ENCODE results near the gene MT1E.
"Not testable (repeated sequence)": the region's sequence is repeated elsewhere in the genome, so short reads cannot be mapped to it uniquely, and the experiment has no call there.

The MT1E gene

DNA sequence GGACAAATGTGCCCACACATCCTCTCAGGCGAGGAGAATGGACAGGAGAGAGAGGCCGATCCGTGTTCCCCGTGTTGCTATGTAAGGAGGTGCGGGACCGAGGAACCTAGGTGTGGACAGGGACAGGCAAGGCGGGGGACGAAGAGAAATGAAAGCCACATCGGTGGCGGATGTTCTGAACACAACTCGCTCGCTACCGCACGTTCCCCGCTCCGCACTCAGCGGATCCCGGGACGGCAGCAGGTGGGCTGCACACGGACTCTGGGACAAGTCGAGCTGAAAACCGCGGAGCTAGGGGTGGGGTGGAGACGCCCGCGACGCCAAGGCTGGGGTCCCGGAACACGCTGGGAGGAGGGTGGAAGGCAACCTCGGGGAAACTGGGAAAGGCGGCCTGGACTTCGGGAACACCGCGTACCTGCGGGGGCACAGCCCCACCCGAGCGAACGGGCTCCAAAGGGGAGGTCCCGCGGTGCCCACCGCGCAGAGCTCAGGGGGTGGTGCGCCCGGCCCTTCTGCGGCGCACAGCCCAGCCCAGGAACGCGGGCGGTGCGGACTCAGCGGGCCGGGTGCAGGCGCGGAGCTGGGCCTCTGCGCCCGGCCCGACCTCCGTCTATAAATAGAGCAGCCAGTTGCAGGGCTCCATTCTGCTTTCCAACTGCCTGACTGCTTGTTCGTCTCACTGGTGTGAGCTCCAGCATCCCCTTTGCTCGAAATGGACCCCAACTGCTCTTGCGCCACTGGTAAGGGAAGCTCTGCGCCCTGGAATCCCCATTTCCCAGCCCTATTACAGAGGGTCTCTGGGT lies at the start of gene MT1E:
MT1E (plus strand) TSS at position 642 of the 803 bp plus-strand sequence; CDS start at position 713, 71 bp downstream.
- DNase-seq = peak; percentile 79

DNA sequence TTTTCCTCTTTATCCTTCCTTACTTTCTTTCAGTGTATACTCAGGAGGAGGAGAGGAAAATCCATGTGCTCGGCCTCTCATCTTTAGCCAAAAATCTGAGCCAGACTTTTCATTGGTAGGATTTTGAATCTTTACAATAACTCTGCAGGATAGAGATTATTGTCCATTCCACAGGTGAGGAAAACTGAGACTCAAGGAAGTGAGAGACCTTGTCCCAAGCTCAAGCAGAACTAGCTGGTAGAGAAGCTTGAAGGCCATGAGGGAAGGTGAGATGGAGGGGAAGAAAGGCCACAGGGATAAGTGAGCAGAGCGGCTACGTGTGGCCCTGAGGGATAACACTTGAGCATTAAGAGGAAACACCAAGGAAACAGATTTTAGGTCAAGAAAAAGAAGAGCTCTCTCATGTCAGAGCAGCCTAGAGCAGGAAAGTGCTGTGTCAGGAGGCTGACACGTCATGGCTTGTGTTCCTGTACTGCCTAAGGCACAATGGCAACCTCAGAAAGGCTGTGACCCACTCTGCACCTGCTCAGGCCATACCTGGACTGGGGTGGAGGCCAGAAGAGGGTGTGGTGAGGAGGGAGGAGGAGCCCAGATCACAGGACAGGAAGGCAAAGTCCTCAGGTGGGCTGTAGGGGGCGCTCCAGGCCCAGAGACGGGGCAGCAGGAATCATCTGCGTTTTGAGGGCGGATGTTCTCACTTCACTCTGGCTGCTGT lies 48.8 kb upstream of the MT1E start:
- peak; percentile 89 for DNase-seq

DNA sequence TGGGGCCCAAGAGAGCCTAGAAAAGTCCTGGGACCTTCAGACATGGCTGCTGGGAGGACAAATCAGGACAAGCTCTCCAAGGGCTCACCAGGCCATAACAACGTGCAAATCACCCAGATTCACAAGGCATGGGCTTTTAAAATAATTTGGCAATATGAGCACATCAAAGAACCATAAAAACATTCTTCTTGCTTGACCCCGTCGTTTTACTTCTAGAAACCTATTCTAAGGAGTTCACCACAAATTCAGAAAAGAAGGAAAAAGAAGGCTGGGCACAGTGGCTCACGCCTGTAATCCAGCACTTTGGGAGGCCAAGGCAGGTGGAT lies 48.3 kb upstream of the MT1E start:
- DNase-seq = no peak

DNA sequence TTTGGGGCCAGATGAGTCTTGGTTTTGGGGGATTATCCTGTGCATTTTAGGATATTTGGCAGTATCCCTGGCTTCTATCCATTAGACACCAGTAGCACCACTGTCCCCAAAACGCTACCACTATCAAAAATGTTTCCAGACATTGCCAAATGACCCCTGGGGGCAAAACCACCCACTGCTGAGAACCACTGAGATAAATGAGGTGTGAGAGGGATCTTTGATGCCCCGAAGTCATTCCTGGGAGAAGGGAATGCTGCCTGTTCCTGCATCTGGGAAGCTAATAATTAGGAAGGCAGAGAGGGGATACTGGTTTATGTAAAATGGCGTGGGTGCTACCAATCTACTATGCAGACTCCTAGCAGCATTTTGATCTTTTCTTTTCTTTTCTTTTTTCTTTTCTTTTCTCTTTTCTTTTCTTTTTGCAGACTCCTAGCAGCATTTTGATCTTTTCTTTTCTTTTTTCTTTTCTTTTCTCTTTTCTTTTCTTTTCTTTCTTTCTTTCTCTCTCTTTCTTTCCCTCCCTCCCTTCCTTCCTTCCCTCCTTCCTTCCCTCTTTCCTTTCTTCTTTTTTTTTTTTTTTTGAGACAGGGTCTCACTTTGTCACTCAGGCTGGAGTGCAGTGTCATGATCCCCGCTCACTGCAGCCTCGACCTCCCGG lies 45.1 kb upstream of the MT1E start:
- DNase-seq = no peak

DNA sequence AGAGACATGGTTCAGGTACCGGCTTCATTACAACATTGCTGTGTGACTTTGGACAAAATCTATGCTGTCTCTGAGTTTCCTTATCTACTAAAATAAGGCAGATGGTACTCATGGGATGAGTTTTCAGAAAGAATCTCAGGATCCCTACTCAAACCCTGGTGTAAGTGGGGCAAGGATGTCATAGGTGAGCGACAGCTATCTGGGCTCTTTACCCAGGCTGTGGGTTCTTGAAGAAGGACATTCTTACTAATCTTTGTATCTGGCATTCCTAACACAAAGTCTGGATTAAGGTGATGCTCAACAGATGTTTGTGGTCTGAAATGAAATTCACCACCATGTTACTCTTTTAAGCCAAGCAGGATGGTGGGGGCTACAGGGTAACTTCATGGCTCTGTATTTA lies 42.7 kb upstream of the MT1E start:
- DNase-seq = not testable (repeated sequence)

DNA sequence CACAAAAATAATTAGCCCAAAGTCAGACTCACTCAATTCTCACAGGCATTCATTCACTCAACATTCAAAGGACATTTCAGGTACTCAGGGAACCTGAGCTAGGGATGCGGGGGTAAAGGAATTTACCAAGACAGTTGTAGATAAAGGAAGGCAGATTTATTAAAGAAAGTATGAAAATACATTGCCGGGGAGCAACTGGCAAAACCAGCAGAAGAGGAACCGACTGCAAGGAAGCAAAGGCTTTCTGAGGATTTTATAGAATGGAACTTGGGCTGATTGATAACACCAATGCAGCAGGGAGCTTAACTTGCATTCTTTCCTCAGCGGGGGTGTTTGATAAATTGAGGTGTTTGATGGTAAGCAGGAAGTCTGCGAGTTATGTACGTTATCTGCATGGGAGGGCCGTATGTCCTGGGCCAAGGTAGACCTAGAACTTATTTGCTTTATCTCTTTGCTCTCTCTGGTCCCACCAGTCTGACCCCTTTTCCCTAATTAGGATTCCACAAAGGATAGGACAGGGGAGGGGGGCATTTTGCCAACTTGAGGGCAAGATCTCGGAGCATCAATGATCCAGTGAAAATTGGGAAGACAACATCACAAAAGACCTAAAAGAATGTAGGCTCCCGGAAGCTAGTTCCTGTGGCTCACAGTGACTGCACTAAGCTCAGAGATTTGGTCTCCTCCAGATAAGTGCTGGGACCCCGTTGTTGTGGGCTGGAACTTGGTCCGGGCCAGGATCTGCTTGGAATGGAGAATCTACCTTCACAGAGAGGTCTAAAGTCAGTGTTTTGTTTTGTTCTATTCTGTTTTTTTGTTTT lies 42.0 kb upstream of the MT1E start:
- no peak for DNase-seq

DNA sequence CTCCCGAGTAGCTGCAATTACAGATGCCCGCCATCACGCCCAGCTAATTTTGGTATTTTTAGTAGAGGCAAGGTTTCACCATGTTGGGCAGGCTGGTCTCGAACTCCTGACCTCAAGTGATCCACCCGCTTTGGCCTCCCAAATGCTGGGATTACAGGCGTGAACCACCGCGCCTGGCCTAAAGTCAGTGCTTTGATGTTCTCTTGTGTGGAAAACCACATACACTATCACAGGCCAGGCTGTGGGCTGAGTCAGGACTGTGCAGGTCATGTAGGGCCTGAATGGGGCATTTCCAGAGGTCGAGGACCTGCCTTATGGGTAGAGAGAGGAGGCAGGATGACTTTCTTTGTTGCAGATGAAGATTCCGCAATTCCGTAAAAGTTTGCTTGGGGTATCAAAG lies 41.3 kb upstream of the MT1E start:
- no peak for DNase-seq

DNA sequence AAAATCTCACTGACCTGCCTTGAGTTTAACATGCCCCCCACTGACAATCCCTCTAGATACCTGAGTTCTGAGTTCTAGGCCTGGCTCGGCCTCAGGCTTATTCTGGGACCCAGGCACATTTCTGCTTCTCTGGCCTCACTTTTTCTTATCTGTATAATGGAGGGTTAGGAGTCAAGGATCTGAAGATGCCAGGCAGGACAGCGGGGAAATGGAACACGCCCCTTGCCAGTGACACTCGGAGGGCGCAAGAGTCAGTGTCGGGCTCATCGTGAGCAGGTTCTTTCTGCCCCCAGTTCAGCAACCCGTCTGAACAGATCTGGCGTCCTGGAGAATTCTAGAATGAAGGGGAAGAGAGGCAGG lies 36.8 kb upstream of the MT1E start:
- DNase-seq = no peak

DNA sequence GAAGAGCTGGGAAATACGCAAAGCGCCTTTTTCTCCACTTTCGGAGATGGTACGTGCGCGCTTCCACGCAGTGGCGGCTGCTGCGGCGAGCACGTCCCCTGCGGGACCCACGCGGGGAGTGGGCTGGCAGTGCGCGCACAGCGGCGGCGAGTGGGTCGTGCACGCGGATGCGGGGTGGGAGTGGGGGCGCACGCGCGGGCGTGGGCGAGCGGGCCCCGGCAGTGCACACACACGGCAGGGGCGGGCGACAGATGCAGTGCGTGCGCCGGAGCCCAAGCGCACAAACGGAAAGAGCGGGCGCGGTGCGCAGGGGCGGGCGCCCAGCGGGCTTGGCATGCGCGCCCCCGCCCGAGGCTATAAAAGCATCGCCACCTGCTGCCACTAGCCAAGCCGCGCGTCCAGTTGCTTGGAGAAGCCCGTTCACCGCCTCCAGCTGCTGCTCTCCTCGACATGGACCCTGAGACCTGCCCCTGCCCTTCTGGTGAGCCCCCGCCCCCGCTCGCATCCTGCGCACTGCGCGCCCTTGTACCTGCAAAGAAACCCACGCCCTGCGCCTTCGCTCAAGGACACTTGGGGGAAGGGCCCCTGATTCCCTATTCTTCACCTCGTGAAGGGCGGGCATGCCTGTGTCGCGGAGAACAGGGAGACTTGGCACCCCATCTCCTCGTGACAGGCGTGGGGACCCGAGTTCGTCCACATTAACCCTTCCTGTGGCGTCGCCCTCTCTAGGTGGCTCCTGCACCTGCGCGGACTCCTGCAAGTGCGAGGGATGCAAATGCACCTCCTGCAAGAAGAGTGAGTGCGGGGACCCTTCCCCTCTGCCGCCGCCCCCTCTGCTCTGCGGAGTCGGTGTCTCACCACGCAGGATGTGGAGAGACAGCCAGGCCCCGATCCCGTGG lies 36.2 kb upstream of the MT1E start, which contains the start of gene MT3:
MT3 (plus strand) TSS at position 388 of the 899 bp plus-strand sequence; CDS start at position 451, 63 bp downstream.
- DNase-seq = peak; percentile 39

DNA sequence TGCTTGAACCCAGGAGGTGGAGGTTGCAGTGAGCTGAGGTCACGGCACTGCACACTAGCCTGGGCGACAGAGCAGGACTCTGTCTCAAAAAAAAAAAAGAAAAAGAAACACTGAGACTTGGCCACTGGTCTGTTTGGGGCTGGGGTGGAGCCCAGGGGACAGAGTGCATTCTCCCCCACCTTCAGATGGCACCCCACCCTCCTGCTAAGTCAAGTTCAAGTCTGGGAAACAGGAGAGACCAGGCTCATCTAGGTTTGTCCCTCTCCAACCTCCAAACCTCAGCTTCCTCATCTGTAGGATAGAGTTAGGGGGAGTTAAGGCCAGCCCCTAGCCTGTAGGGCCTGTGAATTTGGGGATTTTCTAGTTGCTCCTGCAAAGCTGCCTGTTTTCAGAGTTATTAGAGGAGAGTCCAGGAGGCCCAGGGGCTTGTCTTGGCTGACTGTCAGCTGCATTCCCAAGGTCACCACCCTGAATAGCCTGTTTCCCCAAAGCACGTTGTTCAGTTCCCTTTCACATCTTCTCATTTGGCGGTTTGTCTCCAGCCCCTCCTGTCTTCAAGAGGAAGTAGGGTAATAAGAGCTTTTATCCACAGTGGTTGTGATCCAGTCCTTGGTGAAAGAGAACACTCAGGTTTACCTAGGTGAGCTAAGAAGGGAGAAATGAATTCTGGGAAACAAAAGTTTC lies 34.1 kb upstream of the MT1E start:
- no peak for DNase-seq

DNA sequence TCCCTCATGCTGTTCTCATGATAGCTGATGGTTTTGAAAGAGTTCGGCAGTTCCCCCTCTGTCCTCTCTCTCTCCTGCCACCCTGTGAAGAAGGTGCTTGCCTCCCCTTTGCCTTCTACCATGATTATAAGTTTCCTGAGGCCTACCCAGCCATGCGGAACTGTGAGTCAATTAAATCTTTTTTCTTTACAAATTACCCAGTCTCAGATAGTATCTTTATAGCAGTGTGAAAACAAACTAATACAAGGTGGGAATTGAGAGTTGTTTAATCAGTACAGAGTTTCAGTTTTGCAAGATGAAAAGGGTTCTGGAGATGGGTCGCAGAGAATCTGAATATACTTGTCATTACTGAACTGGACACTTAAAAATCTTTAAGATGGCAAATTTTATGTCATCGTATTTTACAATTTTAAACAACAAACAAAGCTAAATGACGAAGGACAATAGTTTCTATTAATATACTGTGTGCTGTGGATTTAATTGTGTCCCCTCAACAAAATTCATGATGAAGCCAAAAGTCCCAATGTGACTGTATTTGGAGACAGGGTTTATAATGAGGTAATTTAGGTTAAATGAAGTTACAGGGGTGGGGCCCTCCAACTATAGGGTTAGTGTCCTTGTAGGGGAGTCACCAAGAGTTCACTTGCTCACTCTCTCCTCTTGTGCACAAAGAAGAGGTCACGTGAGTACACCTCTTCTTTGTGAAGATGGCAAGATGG lies 31.8 kb upstream of the MT1E start:
- DNase-seq = no peak

GRCh38 chr16:56594292-56594619 lies 31.3 kb upstream of the MT1E start:
- no peak for DNase-seq

GRCh38 chr16:56600398-56600999 lies 25.1 kb upstream of the MT1E start:
- DNase-seq = no peak

DNA sequence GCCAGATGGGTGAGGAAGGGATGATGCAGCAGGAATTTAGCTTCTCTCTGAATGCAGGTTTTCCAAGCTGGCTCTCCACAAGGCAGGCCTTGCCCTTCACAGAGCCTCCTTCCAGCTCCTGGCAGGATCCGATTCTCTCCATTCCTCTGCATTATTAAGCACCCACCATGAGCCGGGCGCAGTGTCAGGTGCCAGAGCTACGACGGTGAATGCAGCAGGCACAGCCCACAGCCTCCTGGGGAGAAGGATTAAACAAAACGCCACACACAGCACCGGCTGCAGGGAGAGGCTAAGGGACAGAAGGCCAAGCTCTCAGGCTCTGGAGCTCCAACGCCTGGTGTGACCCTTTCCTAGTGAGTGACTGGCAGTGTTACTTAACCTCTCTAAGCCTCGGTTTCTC lies 24.3 kb upstream of the MT1E start:
- DNase-seq = no peak

- no peak for DNase-seq
Observed at GRCh38 chr16:56603589-56603988, 22.0 kb upstream of the MT1E start.

DNA sequence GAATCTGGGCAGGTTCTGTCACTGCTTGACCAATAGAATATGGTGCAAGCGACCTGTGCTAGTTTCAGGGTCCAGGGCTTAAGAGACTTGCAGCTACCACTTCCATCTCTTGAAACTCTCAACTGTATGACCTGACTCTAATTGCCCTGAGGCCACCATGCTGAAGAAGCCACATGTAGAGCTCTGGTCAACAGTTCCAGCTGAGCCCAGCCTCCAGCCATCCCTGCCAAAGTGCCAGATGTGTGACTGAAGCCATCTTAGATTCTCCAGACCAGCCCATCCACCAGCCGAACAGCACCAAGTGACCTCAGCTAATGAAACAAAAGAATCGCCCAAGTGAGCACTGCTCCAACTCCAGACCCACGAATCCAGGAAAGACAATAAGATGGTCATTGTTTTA lies 20.6 kb upstream of the MT1E start:
- no peak for DNase-seq

GRCh38 chr16:56605475-56605874 lies 20.1 kb upstream of the MT1E start:
- no peak for DNase-seq

DNA sequence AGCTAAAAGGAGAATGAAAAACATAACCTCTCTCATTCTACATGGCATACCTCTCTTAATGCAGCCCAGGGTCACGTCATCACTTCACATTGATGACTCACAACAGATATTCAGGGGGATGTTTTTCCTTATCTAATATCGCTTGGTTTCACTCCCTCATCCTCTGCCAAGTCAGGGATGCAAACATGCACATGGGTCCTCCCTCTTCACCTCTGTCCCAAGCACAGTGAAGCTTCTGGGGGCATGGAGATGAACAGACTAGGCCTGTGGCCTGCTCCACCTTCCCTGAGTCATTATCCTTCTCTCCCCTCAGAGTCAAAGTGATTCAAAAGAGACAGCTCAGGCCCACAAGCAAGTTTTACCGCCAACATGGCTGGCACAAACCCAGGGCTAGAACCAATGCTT lies 19.5 kb upstream of the MT1E start:
- DNase-seq = no peak

DNA sequence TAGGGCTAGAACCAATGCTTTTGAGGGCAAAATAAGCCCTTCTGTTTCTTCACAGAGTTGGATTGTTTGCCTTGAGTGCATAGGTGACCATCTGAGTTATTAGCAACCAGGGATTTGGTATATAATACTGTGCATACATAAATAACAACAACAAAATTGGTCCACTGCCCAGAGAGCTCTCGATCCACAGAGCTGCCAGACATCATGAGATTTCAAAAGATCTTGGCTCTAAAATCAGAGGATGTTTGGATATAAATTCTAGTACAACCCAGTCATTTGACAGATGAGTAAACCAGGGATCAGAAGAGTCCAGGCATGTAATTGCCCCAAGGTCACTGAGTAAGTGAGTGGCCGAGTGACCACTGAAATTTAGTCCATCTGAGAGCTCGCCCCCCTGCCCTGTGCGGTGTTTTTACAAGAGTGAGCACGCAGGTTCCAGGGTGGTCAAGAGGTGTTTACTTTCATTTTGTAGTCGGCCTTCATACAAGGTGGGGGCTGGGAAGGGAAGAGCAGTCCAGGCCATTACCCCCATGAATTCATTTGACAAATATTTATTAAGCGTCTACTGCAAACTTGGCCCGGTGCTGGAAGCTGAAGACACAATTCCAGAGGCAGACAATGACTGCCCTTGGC lies 19.0 kb upstream of the MT1E start:
- no peak for DNase-seq

GRCh38 chr16:56607109-56607618 lies 18.4 kb upstream of the MT1E start:
- DNase-seq = no peak

Data from stimulated activated CD4-positive, alpha-beta T cell treated with anti-CD3 and anti-CD28 coated beads, Interleukin-4, amount 100 ng/mL, for 1 hour (primary cell).